Mucosa of descending colon (tissue), 3 donors: ENCODE results near the gene LYRM4. TPM values are rescaled to one million over a fixed set of nuclear protein-coding genes. Genes with fewer than 3 reads are reported as not detected.
A peak's percentile ranks its signal among the peaks of the same experiment; 100 is the strongest.

Source experiments
- ATAC-seq: fragments of 200-7000 bp; cut with Tn5 transposase; one replicate; pipeline ENCODE4 v1.9.1; 2020; ENCODE audit warnings: mild to moderate bottlenecking, moderate library complexity
- DNase-seq, 3 donors: peaks; one replicate each; pipeline ENCODE4 v3.0.0-alpha.2; 2020
- H3K36me3 ChIP-seq: fragments of 200-600 bp; one replicate; pipeline ENCODE4 v1.8.0; 2021; ENCODE audit warnings: low read depth, mild to moderate bottlenecking
- H3K4me1 ChIP-seq: fragments of 200-600 bp; one replicate; pipeline ENCODE4 v1.8.0; 2021; ENCODE audit warnings: low read depth, mild to moderate bottlenecking
- H3K4me3 ChIP-seq: fragments of 200-600 bp; one replicate; pipeline ENCODE4 v1.8.0; 2021; ENCODE audit warnings: mild to moderate bottlenecking
- H3K9me3 ChIP-seq: fragments of 200-600 bp; one replicate; pipeline ENCODE4 v1.8.0; 2021; ENCODE audit warnings: mild to moderate bottlenecking
- intact Hi-C, 2 donors: fragments of 100-400 bp; cut with DNase I in 1 of 2; cut with micrococcal nuclease in 1 of 2; formaldehyde crosslinking; loops; one replicate each; pipeline versions ENCODE4 v1.11.0 to v1.11.1; 2022; cut with DNase I, micrococcal nuclease
- total RNA-seq, 3 donors: library from RNA; stranded (reverse); fragmentation: NEBNext Ultra II Directional in 2 of 3; extraction: Animal tissue kit (Norgen Biotek cat#: 25700) in 2 of 3; gene quantifications; one replicate each; pipeline versions ENCODE4 v1.2.1 to v1.2.4, GENCODE V29; 2021 to 2023
- TF ChIP-seq, protein P1 (sequence below): fragments of 200-600 bp; IDR thresholded peaks from one replicate; pipeline ENCODE4 v1.8.0; 2022; ENCODE audit warnings: antibody characterized with exemption, mild to moderate bottlenecking
- donor health status: DM: no; HTN: no; CAD: no; lungs with moderate emphysema.
- donor health status: DM: no; HTN: no; CAD: no.
- donor health status: DM: no; HTN: yes; CAD: no.

The LYRM4 gene
- total RNA-seq, 3 donors from 2014 or later = 13.6 to 19.8 (median 13.9) TPM

DNA sequence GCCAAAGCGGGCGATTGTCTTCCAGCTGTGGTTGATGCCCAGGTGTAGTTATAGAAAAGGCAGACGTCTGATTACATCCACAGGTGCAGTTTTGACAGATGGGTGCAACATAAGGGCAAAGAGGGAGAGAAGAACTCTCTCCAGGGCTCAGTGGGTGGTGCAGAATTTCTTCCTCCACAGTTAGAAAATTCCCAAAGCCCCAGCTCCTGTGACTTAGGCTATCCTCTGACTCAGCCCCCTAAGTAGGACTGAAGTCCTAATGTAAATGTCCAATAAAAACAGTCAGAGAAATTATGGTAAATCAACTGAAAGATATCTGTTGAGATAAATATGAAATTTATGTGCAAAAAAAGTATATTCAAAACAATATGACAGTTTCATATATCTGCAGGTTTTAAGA is 31.4 kb downstream of the LYRM4 start:
- TF ChIP-seq, protein P1, sequence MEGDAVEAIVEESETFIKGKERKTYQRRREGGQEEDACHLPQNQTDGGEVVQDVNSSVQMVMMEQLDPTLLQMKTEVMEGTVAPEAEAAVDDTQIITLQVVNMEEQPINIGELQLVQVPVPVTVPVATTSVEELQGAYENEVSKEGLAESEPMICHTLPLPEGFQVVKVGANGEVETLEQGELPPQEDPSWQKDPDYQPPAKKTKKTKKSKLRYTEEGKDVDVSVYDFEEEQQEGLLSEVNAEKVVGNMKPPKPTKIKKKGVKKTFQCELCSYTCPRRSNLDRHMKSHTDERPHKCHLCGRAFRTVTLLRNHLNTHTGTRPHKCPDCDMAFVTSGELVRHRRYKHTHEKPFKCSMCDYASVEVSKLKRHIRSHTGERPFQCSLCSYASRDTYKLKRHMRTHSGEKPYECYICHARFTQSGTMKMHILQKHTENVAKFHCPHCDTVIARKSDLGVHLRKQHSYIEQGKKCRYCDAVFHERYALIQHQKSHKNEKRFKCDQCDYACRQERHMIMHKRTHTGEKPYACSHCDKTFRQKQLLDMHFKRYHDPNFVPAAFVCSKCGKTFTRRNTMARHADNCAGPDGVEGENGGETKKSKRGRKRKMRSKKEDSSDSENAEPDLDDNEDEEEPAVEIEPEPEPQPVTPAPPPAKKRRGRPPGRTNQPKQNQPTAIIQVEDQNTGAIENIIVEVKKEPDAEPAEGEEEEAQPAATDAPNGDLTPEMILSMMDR = no peak
- ATAC-seq (no peak), DNase-seq (no peak)
- no peaks in the 10 kb centered on the region for H3K4me1 ChIP-seq
- no peaks in the 10 kb centered on the region for H3K9me3 ChIP-seq
- intact Hi-C loops = no loop called here
- H3K36me3 ChIP-seq = no peaks in the 10 kb centered on the region
- no peak overlapping the region for H3K4me3 ChIP-seq

DNA sequence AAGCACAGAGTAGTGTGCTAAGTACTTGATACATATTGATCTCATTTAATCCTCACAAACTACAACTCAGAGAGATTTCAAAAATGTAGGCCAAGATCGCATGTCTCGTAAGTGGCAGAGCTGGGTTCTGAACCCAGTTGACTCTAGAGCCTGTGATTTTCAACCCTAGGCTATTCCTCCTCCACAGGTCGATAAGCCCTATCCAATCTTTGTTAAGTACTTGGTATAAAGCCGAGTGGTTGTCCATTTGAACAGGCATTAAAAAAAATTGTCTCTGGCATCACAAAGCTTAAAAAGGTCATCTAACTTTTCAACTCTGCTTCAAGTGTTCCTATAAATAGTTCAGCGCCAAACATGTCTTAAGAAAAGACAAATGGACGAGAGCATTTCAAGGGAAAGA is 37.4 kb downstream of the LYRM4 start:
- ATAC-seq (no peak), DNase-seq (no peak)
- intact Hi-C loops = no loop called here
- no peaks in the 10 kb centered on the region for H3K4me1 ChIP-seq
- no peaks in the 10 kb centered on the region for H3K9me3 ChIP-seq
- TF ChIP-seq, protein P1 = no peak
- H3K4me3 ChIP-seq = no peak overlapping the region
- H3K36me3 ChIP-seq = no peaks in the 10 kb centered on the region

DNA sequence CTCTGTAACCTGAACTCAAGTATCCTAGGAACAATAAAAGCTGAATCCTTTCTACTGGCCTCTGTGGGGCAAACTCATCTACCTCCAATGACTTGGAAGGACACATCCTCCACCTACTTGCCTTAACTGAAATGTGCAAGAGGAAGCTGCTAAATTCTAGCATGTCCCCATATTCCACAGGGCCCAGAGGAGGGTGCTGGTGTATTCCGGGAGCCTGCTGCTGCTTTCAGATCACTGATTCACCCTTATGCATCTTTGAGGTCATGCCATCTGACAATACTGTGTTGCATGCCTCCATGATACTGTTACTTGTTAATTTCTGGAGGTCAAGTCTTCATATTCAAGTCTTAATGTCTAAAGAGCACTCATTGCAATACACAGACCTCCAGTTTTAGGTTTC is 40.3 kb downstream of the LYRM4 start:
- H3K9me3 ChIP-seq = no peaks in the 10 kb centered on the region
- DNase-seq (no peak), ATAC-seq (no peak)
- no peak overlapping the region for H3K4me3 ChIP-seq
- H3K36me3 ChIP-seq = no peaks in the 10 kb centered on the region
- intact Hi-C loops = no loop called here
- H3K4me1 ChIP-seq = no peaks in the 10 kb centered on the region
- TF ChIP-seq, protein P1 = no peak

DNA sequence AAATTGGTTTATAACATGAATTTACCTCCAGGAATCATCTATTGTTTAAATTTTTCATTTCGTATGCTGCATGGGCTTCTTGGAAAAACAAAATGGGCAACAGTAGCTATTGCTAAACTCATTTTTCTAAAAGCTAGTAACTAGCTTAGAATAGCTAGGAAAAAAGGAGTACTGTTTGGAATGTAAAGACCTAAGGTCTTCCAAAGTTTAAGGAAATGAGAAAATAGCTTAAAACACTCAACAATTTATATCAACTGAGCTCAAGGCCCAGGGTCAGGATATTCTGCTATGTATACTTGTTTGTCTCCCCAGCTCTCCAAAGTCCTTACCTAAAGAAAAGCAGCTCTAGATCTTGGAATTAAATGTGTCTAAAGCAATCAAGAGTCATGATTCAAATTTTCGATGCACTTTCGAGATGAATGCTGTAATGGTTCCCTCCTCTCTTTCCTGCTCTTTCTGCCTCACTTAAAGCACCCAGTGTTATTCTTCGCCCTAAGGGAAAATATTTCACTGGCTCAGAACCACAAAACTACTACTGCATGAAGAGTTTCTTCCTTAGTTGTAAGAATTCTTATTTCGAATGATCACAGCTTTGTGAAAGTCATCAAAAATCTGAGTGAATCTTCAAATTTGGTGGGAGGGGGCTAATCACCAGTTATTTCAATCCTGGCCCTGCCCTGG is 41.6 kb downstream of the LYRM4 start:
- ATAC-seq (no peak), DNase-seq (no peak)
- H3K4me1 ChIP-seq = no peaks in the 10 kb centered on the region
- no peaks in the 10 kb centered on the region for H3K36me3 ChIP-seq
- intact Hi-C loops = no loop called here
- TF ChIP-seq, protein P1 = no peak
- no peaks in the 10 kb centered on the region for H3K9me3 ChIP-seq
- H3K4me3 ChIP-seq = no peak overlapping the region

DNA sequence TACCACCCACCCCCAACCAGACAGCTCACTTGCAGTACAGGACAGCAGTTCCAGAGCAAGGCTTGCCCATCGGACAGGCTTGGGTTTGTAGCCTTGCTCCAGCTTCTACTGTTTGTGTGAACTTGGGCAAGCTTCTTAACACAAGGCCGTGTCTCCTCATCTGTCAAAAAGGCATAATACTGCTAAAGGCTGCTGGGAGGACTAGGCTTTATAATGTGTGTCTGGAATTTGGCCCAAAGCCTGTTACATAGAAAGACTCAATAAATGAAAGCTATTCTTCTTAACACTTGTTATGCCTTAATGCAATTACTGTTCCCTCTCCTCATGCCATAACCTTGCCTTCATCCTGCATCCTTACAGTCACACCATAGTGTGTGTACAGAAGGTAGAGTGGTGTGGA is 43.4 kb downstream of the LYRM4 start:
- Histone ChIP-seq H3K9me3 (no peaks in the 10 kb centered on the region), H3K4me1 (no peaks in the 10 kb centered on the region), H3K4me3 (no peak overlapping the region), H3K36me3 (no peaks in the 10 kb centered on the region)
- DNase-seq (no peak), ATAC-seq (no peak)
- TF ChIP-seq, protein P1 = no peak
- intact Hi-C loops = no loop called here

DNA sequence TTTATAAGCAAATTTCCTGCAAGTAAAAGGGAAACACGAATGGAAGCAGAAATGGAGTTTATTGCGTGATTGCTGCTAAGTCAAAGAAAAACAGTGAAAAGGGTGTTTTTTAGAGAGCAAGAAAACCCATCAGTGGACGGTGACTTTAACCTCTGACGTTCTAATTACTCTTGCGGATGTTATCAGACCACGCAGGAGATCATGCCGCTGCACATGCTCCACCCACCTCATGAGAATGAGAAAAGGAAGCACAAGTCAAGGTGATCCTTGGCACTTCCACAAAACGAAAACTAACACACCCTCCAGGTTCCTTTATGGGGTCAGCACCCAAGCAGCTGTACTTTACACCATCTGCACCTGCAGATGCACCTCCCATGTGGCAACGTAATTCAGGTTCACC is 45.0 kb downstream of the LYRM4 start:
- Histone ChIP-seq H3K36me3 (no peaks in the 10 kb centered on the region), H3K4me3 (no peak overlapping the region), H3K4me1 (no peaks in the 10 kb centered on the region), H3K9me3 (no peaks in the 10 kb centered on the region)
- intact Hi-C loops = no loop called here
- ATAC-seq (peak; percentile 86), DNase-seq (peak in 2 of 3 donors; percentile 35 to 43)
- TF ChIP-seq, protein P1 = no peak
